Ectodermal cell (in vitro differentiated cells): Measurements from ENCODE around the gene A4GALT.

Experiments
- H3K27ac ChIP-seq: 2 replicates; pipeline ENCODE4 v1.7.0; 2013; ENCODE audit warnings: mild to moderate bottlenecking, low read depth, low read length; ENCODE audit not compliant: insufficient read depth, poor library complexity, severe bottlenecking
- H3K27me3 ChIP-seq: 2 replicates; pipeline ENCODE4 v1.7.0; 2013; ENCODE audit warnings: mild to moderate bottlenecking, low read length; ENCODE audit not compliant: insufficient read depth, control insufficient read depth, poor library complexity, severe bottlenecking
- H3K36me3 ChIP-seq: one replicate; pipeline ENCODE4 v1.7.0; 2013; ENCODE audit warnings: low read length; ENCODE audit not compliant: control insufficient read depth, insufficient read depth
- H3K4me1 ChIP-seq: one replicate; pipeline ENCODE4 v1.7.0; 2013; ENCODE audit warnings: low read length; ENCODE audit not compliant: control insufficient read depth, insufficient read depth
- H3K4me3 ChIP-seq: 2 replicates; pipeline ENCODE4 v1.7.0; 2013; ENCODE audit warnings: low read depth, low read length, control low read depth; ENCODE audit not compliant: insufficient read depth
- H3K9me3 ChIP-seq: 2 replicates; pipeline ENCODE4 v1.7.0; 2013; ENCODE audit warnings: mild to moderate bottlenecking, low read length, moderate library complexity; ENCODE audit not compliant: control insufficient read depth
- WGBS, 2 experiments: methylation state at CpG; one replicate each; pipeline ENCODE4 v1.1.7; 2013; ENCODE audit warnings: missing lambda C conversion rate in 2 of 2; 5-methylcytosine and 5-hydroxymethylcytosine counted together

Gene A4GALT

DNA sequence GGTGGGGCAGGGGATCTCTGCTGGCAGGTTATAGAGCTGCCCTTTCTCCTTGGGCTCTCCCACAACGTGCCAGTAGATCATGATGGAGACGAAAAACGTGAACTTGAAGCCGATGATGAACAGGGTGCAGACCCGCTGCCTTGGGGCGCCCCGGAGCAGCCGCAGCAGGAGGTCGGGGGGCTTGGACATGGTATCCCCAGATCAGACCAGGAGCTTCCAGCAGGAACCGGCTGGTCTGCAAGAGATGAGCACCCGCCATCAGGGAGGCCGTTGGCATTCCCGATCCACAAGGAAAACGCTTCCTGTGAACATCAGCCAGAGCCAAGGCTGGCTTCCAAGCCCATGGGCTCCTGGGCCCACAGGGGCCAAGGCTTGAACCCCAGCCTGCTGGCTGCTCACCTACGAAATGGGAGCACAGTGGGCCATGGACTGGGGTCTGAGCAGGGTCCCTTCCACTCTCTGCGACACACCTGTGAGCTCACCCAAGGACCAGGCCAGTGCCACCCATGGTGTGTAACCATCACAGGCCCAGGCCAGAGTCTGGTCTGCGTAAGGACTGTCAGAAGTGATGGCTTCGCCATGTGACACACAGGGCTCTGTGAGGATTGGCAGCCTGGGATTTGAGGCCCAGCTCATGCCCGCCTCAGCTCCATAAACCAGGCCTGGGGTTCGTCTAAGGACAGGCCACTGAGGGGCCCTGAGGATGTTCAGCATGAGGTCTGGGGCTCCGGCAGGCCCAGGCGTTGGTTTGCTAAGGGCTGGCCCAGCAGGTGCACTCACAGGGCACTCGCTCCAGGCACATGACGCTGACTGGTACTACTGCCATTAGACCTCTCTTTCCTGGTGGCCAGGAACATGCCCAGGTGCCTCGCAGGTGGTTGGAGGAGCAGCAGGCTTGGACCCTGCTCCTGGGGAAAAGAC lies 26.6 kb downstream of the A4GALT start:
- WGBS, 2 experiments = 91 to 94% methylated on average over 25 of the region's 25 CpGs
- Histone ChIP-seq H3K27ac (no peak overlapping the region), H3K27me3 (no peaks in the 10 kb centered on the region), H3K4me3 (no peak overlapping the region), H3K36me3 (no peaks in the 10 kb centered on the region), H3K9me3 (no peaks in the 10 kb centered on the region), H3K4me1 (no peaks in the 10 kb centered on the region)

DNA sequence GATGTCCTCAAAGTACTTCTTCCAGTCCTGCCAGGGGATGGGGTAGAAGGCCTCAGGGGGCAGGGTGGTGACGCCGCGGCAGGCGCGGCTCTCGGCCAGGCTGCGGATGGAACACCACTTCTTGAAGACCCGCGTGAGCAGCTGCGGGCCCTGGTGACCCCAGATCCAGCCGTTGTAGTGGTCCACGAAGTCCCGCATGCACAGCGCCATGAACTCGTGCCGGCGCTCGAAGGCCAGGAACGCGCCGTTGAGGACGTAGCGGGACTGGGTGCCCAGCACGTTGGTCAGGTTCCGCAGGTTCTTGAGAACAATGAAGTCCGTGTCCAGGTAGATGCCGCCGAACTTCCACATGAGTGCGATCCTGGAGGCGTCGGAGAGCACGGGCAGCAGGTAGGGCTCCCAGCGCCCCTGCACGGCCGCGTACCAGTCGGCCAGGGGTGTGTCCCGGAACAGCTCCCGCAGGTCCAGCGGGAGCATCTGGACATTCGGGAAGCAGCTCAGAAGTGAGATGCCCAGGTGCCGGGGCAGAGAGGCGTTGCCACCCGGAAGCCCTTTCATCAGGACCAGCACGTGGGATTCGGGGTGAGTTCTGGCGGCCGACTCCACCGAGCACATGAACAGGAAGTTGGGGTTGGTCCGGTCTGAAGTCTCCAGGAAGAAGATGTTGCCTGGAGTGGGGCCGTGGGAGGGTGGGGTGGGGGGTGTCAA lies 27.5 kb downstream of the A4GALT start:
- 96 to 97% methylated on average over 51 of the region's 51 CpGs for WGBS, 2 experiments
- no peak overlapping the region for H3K27ac ChIP-seq
- H3K4me1 ChIP-seq = peaks cover 8% of the 10 kb centered on the region
- no peak overlapping the region for H3K4me3 ChIP-seq
- H3K27me3 ChIP-seq = no peaks in the 10 kb centered on the region
- H3K9me3 ChIP-seq = no peaks in the 10 kb centered on the region
- H3K36me3 ChIP-seq = no peaks in the 10 kb centered on the region

DNA sequence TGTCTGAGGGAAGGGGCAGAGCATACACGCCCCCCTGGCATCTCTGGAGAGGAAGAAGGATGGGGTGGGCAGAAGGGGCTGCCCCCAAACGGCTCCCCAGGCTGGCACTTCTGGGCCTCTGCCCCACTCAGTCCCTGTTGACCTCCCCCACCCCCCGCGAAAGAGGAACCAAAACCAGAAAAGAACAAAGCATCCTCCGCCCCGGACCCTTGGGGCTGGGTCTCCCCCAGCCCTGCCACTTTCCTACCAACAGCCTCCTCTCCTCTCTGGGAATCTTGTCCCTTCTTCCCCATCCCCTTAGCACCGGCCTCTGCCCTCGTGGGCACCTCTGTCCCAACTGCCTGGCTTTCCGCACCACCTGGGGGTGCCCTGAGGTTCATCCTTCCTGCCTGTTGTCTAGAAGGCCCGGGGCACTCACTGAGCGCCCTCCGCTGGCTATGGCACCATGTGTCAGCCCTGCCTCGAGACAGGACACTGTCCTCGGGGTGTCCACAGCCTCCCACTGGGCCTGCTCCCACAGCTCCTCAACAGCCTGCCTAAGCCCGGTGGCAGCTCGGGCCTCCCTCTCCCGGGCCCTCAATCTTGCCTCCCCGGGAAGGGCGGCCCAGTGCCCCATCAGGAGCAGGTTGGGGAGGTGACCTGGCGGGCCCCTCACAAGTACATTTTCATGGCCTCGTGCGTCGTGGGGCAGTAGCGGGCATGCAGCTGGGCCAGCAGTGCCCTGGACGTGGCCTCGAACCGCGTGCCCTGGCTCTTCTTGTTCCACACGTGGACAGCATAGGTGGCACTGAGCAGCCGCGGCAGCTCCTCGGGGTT lies 28.2 kb downstream of the A4GALT start:
- no peaks in the 10 kb centered on the region for H3K36me3 ChIP-seq
- H3K4me3 ChIP-seq = no peak overlapping the region
- no peak overlapping the region for H3K27ac ChIP-seq
- H3K9me3 ChIP-seq = no peaks in the 10 kb centered on the region
- peaks cover 11% of the 10 kb centered on the region for H3K4me1 ChIP-seq
- 89 to 90% methylated on average over 32 of the region's 32 CpGs for WGBS, 2 experiments
- no peaks in the 10 kb centered on the region for H3K27me3 ChIP-seq

DNA sequence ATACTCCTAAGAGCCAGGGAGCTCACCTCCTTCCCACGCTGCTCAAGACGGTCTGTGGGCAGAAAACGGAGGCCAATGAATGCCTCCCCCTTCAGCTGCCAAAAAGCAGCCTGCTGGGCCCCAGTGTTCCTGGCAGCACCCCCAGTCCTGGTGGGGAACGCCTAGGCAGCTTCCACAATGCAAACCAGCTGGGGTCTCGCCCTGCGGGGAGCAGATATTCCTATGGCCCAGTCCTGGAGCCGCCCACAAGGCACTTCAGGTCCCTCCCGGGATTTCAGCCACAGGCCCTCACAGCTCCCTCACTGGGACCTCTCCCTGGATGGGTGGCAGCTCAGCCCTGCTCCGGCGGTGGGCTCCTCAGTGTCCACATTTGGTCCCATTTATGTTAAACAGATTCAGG lies 29.2 kb downstream of the A4GALT start:
- Histone ChIP-seq H3K36me3 (no peaks in the 10 kb centered on the region), H3K4me1 (peaks cover 17% of the 10 kb centered on the region), H3K9me3 (no peaks in the 10 kb centered on the region), H3K27me3 (no peaks in the 10 kb centered on the region), H3K4me3 (no peak overlapping the region), H3K27ac (no peak overlapping the region)
- 91 to 93% methylated on average over 10 of the region's 10 CpGs for WGBS, 2 experiments

DNA sequence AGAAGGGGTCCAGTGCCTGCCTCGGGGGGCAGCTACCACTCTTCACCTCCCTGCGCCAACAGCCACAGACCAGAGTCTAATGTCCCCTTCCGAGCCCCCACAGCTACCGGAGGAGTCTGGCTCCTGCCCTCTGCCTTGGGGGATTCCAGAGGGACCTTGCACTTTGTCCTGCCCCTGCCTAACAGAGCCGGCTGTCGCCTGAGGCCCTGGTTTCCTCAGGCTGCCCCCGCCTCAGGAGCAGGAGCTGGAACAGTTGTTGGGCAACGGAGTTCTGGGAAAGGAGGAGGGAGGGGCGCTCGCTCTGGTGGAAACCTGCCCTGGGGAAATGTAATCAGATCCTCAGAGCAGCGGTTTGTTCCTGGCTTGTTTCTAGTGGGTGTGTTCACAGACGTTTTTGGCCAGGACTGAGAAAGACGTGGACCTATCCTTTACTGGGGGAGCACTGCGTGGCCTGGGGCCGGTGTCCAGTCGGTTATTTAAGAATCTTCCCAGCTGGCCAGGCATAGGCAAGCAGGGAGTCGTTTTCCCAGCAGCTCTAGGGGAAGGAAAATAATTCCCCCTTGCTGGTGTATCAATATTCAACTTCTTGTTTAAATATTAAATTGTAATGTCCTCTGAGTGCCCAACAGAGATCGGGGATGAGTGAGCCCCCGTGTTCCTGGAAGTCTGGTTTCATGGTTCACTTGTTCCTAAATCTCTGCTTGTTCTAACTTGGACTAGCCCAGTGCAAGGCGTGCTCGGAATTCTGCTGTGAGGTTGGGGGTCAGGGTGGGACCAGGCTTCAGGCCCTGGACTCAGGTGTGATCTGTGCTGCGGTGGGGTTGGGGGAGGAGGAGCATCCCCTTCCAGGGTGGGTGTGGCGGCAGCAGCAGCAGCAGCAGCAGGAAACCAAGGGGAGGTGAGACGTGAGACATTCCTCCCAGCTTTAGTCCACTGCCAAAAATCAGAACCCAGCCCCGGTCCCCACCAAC lies 32.1 kb downstream of the A4GALT start:
- WGBS, 2 experiments = 49 to 52% methylated on average over 25 of the region's 25 CpGs
- H3K4me3 ChIP-seq = no peak overlapping the region
- no peaks in the 10 kb centered on the region for H3K9me3 ChIP-seq
- H3K27me3 ChIP-seq = no peaks in the 10 kb centered on the region
- no peaks in the 10 kb centered on the region for H3K36me3 ChIP-seq
- H3K27ac ChIP-seq = no peak overlapping the region
- H3K4me1 ChIP-seq = peaks cover 20% of the 10 kb centered on the region

DNA sequence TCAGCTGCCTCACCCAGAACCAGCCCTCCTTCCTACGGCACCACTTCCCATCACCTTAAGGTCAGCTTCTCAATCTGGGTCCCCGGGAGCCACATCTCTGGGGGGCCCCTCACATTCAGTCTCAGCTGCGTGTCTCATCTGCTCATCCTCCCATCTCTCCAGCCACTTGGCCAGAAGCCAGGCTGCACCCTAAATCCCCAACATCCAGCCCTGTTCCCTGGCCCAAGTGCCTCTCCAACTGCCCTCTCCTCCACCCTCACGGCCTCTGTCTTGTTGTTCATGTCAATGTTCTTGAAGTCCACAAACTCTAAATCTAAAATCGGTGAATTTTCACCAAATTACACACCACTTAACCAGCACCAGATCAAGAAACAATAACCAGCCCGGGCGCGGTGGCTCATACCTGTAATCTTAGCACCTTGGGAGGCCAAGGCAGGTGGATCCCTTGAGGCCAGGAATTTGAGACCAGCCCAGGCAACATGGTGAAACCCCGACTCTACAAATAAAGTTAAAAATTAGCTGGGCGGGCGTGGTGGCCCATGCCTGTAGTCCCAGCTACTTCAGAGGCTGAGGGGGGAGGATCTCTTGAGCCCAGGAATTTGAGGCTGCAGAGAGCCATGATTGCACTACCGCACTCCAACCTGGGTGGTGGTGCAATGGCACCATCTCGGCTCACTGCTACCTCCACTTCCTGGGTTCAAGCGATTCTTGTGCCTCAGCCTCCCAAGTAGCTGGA lies 33.7 kb downstream of the A4GALT start:
- Histone ChIP-seq H3K9me3 (no peaks in the 10 kb centered on the region), H3K27ac (no peak overlapping the region), H3K27me3 (no peaks in the 10 kb centered on the region), H3K4me3 (no peak overlapping the region), H3K36me3 (no peaks in the 10 kb centered on the region), H3K4me1 (peaks cover 22% of the 10 kb centered on the region)
- 91 to 92% methylated on average over 14 of the region's 14 CpGs for WGBS, 2 experiments

DNA sequence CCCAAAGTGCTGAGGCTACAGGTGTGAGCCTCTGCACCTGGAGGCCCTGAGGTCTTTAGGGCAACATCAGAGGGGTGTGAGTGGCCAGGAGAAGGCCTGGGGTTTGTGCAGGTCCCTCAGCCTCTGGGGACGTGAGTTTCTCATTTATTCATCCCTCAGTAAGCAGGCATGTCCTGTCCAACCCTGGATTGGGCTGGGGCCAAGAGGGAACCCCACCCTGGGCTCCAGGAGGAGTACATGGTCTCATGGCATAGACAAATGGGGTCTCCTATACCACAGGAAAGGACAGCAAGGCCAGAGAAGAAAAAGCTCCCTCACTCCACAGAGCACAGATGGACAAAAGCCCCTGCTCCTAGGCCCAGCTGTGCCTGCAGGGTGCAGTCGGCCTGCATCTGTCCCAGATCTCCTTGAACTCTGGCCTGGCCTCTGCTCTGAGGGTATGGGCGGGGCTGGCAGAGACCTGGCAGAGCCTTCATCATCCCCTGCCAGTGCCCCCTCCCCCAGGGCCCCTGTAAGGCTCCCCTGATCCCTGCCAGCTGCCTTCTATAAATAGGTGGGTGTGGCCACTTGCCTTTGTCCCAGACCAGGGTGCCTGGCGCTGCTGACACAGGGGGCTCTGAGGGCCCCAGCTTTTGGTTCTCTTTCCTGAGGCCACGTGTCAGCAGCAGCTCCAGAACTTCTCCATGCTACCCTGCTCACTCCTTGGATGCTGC lies 34.6 kb downstream of the A4GALT start:
- H3K4me1 ChIP-seq = peaks cover 22% of the 10 kb centered on the region
- no peaks in the 10 kb centered on the region for H3K27me3 ChIP-seq
- no peaks in the 10 kb centered on the region for H3K36me3 ChIP-seq
- H3K4me3 ChIP-seq = no peak overlapping the region
- no peaks in the 10 kb centered on the region for H3K9me3 ChIP-seq
- H3K27ac ChIP-seq = no peak overlapping the region
- WGBS, 2 experiments = 66 to 67% methylated on average over 5 of the region's 5 CpGs

DNA sequence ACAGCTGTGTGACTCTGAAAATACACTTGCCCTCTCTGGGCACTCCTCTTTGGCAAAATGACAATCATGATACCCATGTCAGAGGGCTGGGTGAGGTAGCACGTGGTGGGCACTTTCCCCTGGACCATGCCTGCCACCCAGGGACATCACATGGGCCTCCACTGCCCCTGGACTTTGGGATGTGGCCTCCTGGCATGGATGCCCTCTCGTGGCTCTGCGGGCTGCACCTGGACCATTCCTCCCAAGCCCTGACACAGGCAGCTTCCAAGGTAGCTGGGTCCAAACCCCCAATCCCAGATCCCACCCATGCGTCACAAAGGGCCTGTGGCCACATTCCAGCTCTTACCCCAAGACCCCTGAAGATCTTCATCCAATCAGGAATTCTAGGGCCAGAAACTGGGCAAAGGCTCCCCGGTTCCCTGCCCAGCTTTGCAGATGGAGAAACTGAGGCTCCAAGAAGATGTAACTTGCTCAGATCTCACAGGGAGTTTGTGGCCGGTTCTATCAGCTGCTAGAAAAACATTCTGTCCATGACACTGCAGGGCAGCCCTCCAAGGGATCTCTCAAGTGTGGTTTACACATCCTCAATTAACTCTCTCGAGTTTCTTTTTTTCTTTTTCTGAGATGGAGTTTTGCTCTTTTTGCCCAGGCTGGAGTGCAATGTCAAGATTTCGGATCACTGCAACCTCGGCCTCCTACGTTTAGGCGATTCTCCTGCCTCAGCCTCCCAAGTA lies 36.0 kb downstream of the A4GALT start:
- H3K27ac ChIP-seq = no peak overlapping the region
- 84 to 89% methylated on average over 11 of the region's 11 CpGs for WGBS, 2 experiments
- no peaks in the 10 kb centered on the region for H3K36me3 ChIP-seq
- H3K27me3 ChIP-seq = no peaks in the 10 kb centered on the region
- peaks cover 22% of the 10 kb centered on the region for H3K4me1 ChIP-seq
- no peak overlapping the region for H3K4me3 ChIP-seq
- H3K9me3 ChIP-seq = no peaks in the 10 kb centered on the region
